IPS-11a (cell line): ENCODE measurements around the gene IRF4.
A peak's percentile ranks its signal among the peaks of the same experiment; 100 is the strongest.

Experiments used
- H3K4me3 ChIP-seq: one replicate; pipeline ENCODE4 v1.5.1; 2013; ENCODE audit warnings: low read depth, low read length, control low read depth

IRF4 gene

DNA sequence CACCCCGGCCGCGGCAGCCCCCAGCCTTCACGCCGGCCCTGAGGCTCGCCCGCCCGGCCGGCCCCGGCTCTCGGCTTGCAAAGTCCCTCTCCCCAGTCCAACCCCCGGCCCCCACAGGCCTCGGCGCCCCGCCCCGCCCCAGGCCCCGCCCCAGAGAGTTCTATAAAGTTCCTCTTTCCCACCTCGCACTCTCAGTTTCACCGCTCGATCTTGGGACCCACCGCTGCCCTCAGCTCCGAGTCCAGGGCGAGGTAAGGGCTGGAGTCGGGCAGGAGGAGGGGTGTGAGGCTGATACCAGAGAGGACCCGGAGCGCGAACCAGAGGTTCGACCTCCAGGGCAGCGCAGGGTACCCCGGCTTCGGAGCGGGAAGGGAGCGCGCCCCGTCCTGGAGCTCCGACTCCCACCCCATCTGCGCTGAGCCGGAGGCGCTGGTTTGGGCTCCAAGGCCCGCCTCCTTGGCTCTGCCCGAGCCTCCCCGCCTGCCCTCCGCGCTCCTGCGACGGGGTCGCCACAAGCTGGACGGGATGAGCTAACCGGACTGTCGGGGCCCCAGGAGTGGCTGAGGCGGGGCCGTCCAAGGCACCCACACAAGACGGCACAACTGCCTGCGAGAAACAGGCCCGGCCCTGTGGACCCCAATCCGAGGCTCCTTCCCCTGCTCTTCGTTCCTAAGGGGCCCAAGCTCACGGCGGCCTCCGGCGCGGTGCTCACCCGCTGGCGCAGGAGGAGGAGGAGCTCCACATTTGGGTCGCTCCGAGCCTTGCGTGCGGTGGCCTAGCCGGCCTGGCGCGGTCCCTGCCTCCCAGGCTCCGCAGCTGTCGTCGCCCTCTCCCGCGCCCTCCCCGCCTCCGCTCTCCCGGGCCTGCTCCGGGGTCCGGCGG, at the start of gene IRF4:
Gene IRF4 (plus strand): TSS at position 194 of the 882 bp plus-strand sequence. CDS start 1,401 bp downstream, outside the sequence.
- peak within 1 kb of the TSS; percentile 38 for H3K4me3 ChIP-seq

DNA sequence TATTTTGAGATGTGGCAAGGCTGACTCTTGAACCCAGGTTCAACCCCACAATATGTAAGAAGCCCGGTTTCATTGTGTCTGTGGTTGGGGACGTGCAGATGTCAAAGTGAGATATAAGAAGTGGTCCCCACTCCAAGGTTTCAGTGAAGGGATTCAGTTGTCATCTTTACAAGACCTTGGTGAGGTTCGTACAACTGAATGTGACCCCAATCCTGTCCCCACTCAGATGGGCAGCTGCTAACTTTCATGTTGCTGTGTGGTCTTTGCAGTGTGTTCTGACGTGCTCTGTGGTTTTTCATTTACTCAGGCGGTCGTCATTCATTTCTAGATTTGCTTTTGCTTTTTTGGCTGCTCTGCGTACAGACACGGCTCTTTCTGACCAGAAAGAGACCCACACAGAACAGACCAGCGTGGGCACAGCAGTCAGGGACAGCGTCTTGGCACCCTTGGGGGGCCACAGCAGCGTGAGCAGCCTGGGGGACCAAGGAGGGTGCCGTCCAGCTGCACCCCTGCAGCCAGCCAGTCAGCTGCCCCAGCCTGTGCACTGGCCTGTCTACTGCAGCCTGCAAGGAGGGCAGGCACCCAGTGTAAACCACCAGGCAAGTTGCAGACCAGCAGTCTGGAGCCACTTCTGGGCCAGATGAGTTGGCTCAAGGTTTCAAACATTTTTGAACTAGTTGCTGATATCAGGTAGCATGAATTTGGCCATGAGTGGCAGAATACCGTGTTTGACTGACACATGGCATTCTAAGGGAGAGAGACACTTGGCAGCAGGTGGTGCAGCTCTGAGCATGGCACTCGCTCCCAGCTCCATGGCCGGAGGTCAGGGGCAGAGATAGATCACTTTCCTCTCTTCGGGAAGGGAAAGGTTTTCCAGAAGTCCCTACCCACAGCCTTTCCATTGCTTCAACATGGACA, 49.4 kb upstream of the IRF4 start:
- no peak overlapping the region for H3K4me3 ChIP-seq

DNA sequence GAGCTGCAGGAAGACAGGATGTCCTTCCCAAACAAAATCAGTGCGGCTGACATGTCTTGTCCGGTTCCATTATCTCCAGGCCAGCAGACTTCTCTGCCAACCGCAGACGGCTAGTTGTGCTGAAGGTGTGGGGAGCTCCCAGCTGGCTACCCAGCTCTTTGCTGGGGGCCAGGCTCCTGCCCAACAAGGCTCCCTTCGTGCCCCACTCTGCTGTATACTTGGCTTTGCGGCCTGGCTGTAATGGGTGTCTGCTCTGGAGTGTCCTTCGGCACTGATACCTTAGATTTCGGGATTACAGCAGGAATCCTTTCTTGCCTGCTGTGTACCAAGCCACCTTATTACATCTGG, 48.7 kb upstream of the IRF4 start:
- no peak overlapping the region for H3K4me3 ChIP-seq

DNA sequence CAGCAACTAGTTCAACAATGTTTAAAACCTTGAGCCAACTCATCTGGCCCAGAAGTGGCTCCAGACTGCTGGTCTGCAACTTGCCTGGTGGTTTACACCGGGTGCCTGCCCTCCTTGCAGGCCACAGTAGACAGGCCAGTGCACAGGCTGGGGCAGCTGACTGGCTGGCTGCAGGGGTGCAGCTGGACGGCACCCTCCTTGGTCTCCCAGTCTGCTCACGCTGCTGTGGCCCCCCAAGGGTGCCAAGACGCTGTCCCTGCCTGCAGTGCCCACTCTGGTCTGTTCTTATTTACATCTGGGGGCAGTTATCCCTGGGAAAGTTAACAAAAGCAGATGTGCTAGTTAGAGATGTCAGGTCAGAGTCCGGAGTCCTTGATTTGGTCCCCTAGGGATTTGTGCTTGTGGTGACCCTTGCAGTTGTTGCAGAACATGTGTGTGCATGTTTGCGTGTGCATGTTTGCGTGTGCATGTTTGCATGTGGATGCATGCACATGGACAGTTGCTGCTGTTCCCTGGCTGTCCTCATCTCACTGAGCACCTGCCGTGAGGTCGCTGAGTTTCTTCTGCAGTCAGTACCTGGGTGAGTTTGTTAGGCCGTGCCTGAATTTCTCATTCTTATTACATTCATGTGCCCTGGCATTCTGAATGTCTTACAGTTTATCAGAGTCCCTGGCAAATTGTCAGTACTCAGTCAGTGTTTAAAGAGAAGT, 48.2 kb upstream of the IRF4 start:
- no peak overlapping the region for H3K4me3 ChIP-seq

DNA sequence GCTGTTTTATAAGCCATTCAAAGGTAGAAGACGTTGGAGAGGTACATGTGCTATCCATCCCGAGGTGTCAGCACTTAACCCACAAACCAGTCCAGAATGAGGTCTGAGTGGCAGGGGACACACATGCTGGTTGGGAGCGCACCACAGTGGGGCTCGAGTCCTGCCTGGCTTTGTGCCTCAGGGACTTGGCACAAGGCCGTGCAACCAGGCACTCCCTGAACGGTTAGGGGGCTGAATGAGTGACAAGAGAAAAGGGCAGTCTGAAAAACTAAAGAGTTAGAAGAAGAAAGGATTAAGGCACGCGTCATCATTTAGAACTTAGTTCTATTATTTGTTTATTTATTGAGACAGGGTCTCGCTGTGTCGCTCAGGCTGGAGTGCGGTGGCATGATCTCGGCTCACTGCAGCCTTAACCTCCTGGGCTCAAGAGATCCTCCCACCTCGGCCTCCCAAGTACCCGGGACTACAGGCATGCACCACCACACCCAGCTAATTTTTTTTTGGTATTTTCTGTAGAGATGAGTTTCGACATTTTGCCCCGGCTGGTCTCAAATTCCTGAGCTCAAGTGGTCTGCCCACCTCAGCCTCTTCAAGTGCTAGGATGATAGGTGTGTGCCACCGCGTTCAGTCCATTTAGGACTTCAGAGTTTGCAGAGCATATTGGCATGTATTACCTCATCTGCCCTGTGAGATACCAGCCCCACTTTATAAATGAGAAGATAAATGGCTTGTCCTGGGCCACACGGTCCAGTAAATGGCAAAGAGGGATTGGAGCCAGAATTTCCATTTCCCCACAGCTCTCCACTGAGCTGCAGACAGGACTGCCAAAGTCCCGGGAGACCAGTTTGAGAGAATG, 47.4 kb upstream of the IRF4 start:
- no peak overlapping the region for H3K4me3 ChIP-seq

DNA sequence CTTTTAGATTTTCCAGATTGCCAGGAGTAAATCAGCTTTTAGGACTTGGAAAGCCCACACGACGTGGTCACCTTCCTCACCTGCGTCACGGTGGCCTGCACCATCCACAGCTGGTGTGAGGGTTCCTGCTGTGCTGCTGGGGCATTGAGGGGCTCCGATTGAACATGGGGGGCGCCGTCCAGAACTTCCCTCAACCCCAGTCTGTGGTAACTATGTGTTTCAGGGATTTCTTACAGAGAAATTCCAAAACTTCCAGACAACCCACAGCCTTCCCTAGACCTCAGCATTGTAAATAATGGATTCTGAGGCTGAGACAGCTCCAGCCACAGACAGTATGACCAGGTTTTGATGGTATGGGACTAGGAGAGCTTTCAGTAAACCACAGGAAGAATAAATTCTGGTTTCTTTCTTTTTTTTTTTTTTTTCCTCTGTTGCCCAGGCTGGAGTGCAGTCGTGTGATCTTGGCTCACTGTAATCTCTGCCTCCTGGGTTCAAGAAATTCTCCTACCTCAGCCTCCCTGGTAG, 46.7 kb upstream of the IRF4 start:
- no peak overlapping the region for H3K4me3 ChIP-seq

DNA sequence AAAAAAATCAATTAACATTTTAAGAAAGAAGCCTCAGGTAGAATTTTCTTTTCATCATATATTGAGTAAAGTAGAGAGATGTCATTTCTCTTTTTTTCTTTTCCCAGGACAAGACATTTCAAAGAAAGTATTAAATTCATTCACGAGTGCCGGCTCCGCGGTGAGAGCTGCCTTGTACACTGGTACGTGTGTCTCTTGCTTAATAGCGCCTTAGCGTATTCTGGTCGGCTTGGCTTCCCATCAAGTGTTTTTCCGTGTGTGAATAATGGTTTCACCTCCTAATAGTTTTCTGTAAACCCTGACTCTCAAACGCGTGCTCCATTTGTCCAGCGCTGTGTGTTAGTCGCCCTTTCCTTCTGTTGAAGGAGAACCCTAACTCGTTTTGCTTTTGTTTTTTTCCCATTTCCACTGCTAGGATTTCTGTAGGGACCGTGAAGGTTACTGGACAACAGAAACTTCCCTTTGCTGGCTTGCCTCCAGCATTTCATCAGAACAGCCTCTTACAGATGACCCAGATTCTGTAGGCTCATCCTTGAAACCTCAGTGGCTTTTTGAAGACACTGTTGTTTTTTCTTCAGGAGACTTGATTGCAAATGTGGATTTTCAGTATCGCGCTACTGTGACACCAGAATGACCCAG, 45.7 kb upstream of the IRF4 start:
- H3K4me3 ChIP-seq = no peak overlapping the region

DNA sequence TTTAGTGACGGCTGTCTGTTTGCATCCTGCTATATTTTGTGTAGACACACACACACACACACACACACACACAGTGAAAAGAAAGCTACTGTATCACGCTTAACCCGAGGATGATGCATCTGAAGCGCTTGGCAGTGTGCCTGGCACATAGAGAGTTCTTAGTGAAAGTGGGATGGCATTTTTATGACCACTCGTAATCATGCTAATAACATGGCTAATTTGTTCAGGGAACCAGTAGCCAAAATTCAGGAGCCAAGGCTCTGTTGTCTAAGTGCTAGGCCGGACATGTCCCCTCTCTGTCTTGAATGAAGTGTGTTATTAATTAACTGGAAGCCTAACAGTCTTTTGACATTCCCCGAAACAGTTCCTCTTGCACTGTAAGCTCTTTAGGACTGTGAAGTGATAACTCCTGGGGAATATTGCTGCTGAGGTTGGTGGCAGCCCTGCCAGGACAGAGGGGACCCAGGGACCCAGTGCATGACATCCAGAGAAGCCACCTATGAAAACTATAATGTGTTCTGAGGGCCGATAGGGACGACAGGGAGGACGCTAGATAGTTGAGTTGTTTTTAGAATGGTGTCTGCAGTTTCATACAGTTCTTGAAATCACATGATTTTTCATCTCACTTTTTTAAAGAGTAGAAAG, 45.0 kb upstream of the IRF4 start:
- H3K4me3 ChIP-seq = no peak overlapping the region

DNA sequence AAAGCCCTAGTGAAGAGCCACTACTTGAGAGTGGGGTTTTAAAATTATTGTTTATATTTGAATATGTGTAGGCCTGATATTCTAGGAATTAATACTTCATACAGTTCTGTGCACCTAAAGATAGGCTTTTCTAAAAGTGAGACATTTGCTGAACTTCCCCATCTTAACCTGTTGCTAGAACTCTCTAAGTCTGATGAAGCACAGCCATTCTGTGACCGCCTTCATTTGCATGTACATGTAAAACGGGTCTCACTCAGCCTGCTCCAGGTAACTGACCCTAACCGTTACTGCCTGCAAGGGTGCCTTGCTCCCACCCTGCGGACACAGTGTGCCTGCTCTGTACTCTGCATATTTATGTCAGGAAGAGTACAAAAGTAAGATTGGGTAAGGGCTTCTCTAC, 44.3 kb upstream of the IRF4 start:
- H3K4me3 ChIP-seq = no peak overlapping the region

DNA sequence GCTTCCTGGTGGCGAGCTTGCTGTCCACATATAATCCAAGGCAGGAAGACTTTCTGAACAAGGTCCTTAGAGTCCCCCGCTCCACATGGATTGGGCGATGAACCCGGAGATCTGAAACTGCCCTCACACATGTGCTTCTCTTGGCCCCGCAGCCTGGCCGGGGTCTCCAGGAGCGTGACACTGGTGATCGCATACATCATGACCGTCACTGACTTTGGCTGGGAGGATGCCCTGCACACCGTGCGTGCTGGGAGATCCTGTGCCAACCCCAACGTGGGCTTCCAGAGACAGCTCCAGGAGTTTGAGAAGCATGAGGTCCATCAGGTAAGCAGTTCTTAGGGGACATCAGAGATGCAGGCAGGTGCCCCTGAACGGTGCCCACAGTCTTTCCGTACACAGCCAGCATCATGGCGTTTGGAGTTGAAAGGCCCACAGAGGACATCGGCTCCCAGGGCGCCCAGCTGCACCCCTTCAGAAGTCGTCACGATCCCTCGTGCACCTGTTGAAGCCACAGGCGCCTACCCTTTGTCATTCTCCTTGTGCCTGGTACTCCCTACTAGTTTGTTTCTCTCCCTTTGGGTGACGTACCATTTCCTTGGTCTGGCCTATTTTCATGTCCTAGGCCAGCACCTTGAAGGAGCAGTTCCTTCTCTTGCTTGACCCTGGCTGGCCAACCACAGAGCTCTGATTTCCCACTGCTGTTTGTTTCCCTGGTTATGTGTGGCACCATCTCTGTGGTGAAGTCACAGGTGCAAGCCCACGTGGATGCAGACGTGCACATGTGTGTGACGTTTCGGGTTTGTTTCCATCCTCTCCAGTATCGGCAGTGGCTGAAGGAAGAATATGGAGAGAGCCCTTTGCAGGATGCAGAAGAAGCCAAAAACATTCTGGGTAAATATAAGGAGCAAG, 43.3 kb upstream of the IRF4 start:
- H3K4me3 ChIP-seq = no peak overlapping the region

DNA sequence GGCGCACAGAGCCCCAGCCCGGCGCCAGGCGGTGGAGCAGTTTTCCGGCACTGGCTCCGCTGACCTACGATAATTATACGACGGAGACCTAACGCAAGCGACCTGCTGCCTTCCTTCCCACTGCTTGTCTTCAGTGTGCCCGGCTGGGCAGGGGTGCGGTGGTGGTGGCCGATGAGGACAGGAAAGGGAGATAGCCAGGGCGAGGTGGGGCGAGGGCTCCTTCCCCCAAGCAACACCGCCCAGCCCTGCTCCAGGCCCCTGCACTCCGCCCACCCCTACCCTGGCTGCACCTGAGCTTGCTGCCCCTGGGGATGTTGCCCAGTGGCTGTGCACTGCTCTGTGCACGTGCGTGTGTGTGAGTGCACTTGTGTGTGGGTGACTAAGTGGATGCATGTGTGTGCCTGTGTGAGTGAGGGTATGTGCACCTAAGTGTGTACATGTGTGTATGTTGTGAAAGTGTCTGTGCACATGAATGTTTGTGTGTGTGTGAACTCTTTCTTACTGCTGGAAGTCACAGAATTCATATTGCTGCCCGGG, 42.6 kb upstream of the IRF4 start:
- no peak overlapping the region for H3K4me3 ChIP-seq

DNA sequence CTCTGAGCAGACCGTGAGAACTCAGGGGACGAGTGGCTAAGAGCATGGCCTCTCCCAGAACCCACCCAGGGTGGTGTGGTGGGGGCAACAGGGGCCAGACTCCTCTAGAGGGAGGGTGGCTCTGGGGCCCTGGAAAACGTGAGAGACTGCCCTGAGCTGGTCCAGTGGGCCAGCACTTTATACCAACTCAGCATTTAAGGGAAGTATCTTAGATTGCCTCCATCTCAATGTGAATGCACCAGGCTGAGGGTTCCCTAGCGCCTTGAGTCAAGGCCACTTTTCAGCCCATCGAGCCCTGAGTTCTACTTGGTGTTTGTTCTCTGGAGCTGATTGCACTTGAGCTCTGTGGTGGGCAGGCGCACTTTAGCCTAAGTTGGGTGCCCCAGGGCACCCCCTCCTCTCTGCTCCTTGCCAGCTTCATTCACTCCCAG, 42.0 kb upstream of the IRF4 start:
- H3K4me3 ChIP-seq = no peak overlapping the region

DNA sequence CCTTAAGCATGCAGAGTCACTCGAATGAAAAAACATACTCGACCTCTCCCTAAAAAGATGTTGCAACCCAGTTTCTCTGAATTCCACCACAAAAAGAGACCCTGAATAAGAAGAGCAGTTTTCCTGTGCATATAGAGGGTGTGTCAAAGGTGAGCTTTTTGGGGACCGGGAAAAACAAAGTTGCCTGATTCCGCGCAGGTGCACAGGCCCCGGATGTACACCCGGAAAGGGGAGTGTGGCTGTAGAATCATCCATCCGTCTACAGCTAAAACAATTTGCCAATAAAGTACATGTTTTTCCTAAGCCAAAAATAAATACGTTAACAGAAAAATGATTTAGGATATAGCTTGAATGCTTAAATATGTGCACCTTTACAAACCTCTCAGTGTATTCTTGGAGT, 41.2 kb upstream of the IRF4 start:
- no peak overlapping the region for H3K4me3 ChIP-seq

DNA sequence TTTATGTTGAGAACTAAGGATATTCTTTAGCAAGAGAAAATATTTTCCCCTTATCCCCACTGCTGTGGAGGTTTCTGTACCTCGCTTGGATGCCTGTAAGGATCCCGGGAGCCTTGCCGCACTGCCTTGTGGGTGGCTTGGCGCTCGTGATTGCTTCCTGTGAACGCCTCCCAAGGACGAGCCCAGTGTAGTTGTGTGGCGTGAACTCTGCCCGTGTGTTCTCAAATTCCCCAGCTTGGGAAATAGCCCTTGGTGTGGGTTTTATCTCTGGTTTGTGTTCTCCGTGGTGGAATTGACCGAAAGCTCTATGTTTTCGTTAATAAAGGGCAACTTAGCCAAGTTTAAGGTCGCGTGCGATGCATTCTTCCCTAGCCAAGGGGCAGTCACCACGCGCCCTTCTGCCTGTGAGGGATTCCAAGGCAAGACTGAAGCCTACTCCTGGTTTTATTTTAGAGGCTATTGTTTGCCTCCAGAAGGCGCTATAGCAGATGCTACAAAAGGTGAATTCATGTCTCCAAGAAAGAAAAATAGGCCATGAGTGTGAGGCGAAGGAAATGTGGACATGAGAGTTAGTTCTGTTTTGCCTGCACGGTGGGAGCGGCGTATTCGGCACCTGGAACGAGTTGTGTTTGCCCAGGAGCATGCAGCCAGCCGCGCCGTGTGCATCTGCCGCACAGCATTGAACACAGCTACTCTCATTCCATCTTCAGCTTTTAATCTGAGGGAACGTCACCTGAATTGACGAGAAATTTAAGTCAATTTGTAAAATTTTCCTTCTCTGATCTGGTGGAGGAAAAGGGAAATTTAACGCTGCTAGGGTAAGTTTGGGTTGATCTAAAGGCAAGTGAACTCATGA, 40.3 kb upstream of the IRF4 start:
- H3K4me3 ChIP-seq = no peak overlapping the region

DNA sequence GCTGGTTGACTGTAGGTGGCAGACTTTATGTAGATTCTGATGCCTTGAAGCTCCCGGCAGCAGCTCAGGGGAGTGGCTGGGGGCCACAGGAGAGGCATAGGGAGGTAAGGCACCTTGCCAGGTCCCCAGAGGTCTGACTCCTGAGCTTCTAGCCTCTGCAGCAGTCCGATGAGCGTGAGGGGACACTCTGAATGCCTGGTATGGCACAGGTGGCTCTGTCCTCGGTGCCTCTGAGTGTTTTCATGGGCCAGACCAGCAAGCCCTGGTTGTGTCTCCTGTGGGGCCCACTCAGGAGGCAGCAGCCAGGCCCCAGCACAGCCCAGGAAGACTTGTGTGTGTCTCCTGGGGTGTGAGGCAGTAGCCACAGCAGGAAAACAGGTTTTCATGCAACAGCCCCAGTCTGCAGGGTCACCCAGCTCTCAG, 39.7 kb upstream of the IRF4 start:
- no peak overlapping the region for H3K4me3 ChIP-seq

DNA sequence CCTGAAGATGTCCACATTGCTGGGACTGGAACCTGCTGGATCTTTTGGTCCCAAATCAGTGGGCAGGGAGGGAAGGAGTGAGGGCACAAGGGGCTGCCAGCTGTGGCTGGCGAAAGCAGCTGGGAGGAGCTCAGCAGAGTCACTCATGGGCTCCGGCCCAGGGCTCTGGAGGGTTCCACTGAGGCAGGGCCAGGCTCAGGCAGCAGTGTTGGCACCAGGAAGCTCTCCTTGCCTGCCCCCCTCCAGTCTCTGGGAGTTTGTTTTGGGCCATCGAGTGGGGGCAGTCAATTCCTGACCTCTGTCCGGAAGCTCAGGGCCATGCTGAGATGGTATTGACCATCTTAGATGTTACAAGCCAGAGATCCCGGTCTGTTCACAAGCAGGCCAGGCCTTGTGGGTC, 39.1 kb upstream of the IRF4 start:
- no peak overlapping the region for H3K4me3 ChIP-seq

DNA sequence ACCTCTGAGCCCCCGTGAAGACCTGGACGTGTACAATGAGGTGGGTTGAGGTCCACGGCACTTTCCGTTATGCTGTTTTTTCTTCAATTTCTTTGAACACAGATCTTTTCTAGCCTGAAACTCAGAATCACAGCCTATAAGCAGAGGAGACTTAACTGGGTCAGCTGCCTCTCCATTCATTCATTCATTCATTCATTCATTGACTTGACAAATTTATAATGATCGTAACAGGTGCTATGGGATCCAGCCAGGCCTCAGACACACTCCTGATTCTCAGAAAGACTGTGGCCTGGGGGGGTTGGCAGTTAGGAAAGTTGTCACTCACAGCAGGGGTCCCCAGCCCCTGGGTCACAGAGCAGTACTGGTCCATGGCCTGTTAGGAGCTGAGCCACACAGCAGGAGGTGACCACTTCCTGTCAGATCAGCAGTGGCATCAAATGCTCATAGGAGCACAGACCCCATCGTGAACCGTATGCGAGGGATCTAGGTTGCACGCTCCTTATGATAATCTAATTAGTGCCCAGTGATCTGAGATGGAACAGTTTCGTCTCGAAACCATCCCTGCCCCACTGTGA, 38.6 kb upstream of the IRF4 start:
- no peak overlapping the region for H3K4me3 ChIP-seq
